HEK293 (cell line): ENCODE data around the gene COLQ.

Source experiments
- ZNF768 ChIP-seq: fragments of 450-650 bp; formaldehyde crosslinking; IDR thresholded peaks from 2 replicates; pipeline ENCODE4 v1.5.1; 2018; ENCODE audit warnings: missing biosample characterization, mild to moderate bottlenecking, missing genetic modification characterization
- TF ChIP-seq, protein P1 (sequence below): fragments of 450-650 bp; formaldehyde crosslinking; IDR thresholded peaks from 2 replicates; pipeline ENCODE4 v1.5.1; 2016; ENCODE audit warnings: missing biosample characterization, missing genetic modification characterization, low read depth

DNA sequence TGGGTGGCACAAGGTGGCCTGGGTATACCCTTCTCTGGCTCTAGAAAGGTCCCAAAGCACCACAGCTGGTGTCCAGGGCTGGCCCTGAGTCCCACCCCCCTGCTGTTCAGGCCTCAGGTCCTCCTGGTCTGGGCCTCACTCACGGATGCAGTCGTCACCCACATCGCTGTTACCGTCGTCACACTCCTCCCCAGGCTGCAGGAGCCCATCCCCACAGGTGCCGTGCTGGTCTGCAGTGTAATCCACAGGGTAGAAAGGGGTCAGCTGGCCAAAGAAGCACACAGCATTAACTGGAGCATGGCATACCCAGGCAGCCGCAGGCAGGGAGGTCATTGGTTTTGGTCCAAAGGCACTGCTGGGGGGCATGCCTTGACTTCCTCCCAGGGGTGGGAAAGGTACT is 65.8 kb downstream of the COLQ start:
- TF ChIP-seq ZNF768 (tag by site-specific recombination) = no peak
- TF ChIP-seq, protein P1, sequence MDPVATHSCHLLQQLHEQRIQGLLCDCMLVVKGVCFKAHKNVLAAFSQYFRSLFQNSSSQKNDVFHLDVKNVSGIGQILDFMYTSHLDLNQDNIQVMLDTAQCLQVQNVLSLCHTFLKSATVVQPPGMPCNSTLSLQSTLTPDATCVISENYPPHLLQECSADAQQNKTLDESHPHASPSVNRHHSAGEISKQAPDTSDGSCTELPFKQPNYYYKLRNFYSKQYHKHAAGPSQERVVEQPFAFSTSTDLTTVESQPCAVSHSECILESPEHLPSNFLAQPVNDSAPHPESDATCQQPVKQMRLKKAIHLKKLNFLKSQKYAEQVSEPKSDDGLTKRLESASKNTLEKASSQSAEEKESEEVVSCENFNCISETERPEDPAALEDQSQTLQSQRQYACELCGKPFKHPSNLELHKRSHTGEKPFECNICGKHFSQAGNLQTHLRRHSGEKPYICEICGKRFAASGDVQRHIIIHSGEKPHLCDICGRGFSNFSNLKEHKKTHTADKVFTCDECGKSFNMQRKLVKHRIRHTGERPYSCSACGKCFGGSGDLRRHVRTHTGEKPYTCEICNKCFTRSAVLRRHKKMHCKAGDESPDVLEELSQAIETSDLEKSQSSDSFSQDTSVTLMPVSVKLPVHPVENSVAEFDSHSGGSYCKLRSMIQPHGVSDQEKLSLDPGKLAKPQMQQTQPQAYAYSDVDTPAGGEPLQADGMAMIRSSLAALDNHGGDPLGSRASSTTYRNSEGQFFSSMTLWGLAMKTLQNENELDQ = no peak
